Measurements from ENCODE around the gene FCHO2.

DNA sequence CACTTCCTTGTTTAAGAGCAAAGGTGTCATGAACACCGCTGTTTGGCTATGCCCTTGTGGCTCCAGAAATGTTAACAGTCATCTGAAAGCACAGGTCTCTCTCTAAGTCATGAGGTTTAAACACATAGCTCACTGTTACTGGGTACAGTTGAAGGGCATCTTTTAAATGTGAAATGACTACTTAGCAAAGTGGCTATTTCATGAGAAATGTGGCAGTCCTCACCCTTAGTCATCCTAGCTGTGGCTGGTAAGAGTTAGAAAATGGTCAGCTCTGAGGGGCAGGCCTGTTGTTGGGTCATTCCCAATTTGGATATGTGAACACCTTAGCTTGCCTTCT lies 140.4 kb downstream of the FCHO2 start:
- TF ChIP-seq, protein P1, sequence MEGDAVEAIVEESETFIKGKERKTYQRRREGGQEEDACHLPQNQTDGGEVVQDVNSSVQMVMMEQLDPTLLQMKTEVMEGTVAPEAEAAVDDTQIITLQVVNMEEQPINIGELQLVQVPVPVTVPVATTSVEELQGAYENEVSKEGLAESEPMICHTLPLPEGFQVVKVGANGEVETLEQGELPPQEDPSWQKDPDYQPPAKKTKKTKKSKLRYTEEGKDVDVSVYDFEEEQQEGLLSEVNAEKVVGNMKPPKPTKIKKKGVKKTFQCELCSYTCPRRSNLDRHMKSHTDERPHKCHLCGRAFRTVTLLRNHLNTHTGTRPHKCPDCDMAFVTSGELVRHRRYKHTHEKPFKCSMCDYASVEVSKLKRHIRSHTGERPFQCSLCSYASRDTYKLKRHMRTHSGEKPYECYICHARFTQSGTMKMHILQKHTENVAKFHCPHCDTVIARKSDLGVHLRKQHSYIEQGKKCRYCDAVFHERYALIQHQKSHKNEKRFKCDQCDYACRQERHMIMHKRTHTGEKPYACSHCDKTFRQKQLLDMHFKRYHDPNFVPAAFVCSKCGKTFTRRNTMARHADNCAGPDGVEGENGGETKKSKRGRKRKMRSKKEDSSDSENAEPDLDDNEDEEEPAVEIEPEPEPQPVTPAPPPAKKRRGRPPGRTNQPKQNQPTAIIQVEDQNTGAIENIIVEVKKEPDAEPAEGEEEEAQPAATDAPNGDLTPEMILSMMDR (conservative IDR thresholded peaks at IDR 0.05; ENCODE audit: low read length), result no peak
- TF ChIP-seq EZH2phosphoT487 (IDR thresholded peaks at IDR 0.05; ENCODE audit: borderline replicate concordance), result no peak

Measured in Loucy (cell line).